Neural progenitor cell (in vitro differentiated cells): Measurements from ENCODE around the gene PROC. TPM values are rescaled to one million over a fixed set of nuclear protein-coding genes. Genes with fewer than 3 reads are reported as not detected.

ENCODE experiments used
- DNase-seq: peaks from one replicate; pipeline ENCODE4 v3.0.0-alpha.2; 2016; ENCODE audit warnings: low spot score
- H2AFZ ChIP-seq: fragments of 200-600 bp; sonication (generic); replicated peaks from 2 replicates; pipeline ENCODE4 v1.6.1; 2016; ENCODE audit warnings: antibody characterized with exemption
- H3F3A ChIP-seq: fragments of 200-600 bp; sonication (generic); 2 replicates; pipeline ENCODE4 v1.6.1; 2016; ENCODE audit warnings: antibody characterized with exemption, low read depth
- H3K27ac ChIP-seq: fragments of 200-600 bp; sonication (generic); 2 replicates; pipeline ENCODE4 v1.5.1; 2016; ENCODE audit warnings: mild to moderate bottlenecking
- H3K27me3 ChIP-seq: fragments of 200-600 bp; sonication (generic); 2 replicates; pipeline ENCODE4 v1.6.1; 2016; ENCODE audit warnings: mild to moderate bottlenecking, moderate library complexity
- H3K36me3 ChIP-seq: fragments of 200-600 bp; sonication (generic); 2 replicates; pipeline ENCODE4 v1.5.1; 2016
- H3K4me1 ChIP-seq: fragments of 200-600 bp; sonication (generic); 2 replicates; pipeline ENCODE4 v1.6.1; 2016; ENCODE audit warnings: mixed run types
- H3K4me2 ChIP-seq: fragments of 200-600 bp; sonication (generic); 2 replicates; pipeline ENCODE4 v1.6.1; 2016
- H3K4me3 ChIP-seq: fragments of 200-600 bp; sonication (generic); 2 replicates; pipeline ENCODE4 v1.5.1; 2016
- H3K79me2 ChIP-seq: fragments of 200-600 bp; sonication (generic); 2 replicates; pipeline ENCODE4 v1.6.1; 2016; ENCODE audit warnings: low read depth
- H3K9ac ChIP-seq: fragments of 200-600 bp; sonication (generic); 2 replicates; pipeline ENCODE4 v1.6.1; 2016
- H3K9me3 ChIP-seq: fragments of 200-600 bp; sonication (generic); 2 replicates; pipeline ENCODE4 v1.5.1; 2016; ENCODE audit warnings: low read depth
- H4K20me1 ChIP-seq: fragments of 200-600 bp; sonication (generic); 2 replicates; pipeline ENCODE4 v1.6.1; 2016; ENCODE audit warnings: low read depth
- H3K27ac Mint-ChIP-seq: 3 replicates; pipeline ENCODE4 v1.8.0; 2021; ENCODE audit warnings: mixed read lengths
- H3K27me3 Mint-ChIP-seq: 2 replicates; pipeline ENCODE4 v1.8.0; 2022; ENCODE audit warnings: low read depth, mild to moderate bottlenecking, inconsistent platforms, moderate library complexity, mixed read lengths; ENCODE audit not compliant: insufficient read depth
- H3K36me3 Mint-ChIP-seq: 3 replicates; pipeline ENCODE4 v1.8.0; 2021; ENCODE audit warnings: mixed read lengths
- H3K4me1 Mint-ChIP-seq: 3 replicates; pipeline ENCODE4 v1.8.0; 2021; ENCODE audit warnings: mixed read lengths
- H3K4me3 Mint-ChIP-seq: 3 replicates; pipeline ENCODE4 v1.8.0; 2021; ENCODE audit warnings: mild to moderate bottlenecking, moderate library complexity, mixed read lengths
- H3K9me3 Mint-ChIP-seq: 3 replicates; pipeline ENCODE4 v1.8.0; 2020; ENCODE audit warnings: mixed read lengths
- CTCF ChIP-seq: fragments of 200-600 bp; sonication (generic); IDR thresholded peaks from 2 replicates; pipeline ENCODE4 v1.5.1; 2017; ENCODE audit warnings: antibody characterized with exemption, mild to moderate bottlenecking
- EZH2 ChIP-seq: fragments of 200-600 bp; sonication (generic); IDR thresholded peaks from 2 replicates; pipeline ENCODE4 v1.6.1; 2017; ENCODE audit warnings: antibody characterized with exemption, mild to moderate bottlenecking, moderate library complexity
- EZH2phosphoT487 ChIP-seq: fragments of 200-600 bp; sonication (generic); IDR thresholded peaks from 2 replicates; pipeline ENCODE4 v1.6.1; 2017; ENCODE audit warnings: antibody characterized with exemption
- total RNA-seq: library from RNA; depleted of rRNA; stranded (reverse); fragments of >200 nt; gene quantifications from 2 replicates; pipeline ENCODE4 v1.2.3, GENCODE V29; 2015; ENCODE audit warnings: low replicate concordance

The PROC gene
- total RNA-seq, 1 donor from 2014 or later = not detected

- no peak for TF ChIP-seq CTCF
- TF ChIP-seq EZH2 = no peak
- no peak for TF ChIP-seq EZH2phosphoT487
- DNase-seq = no peak
- H3K27me3 ChIP-seq = no peaks in the 10 kb centered on the region
- H3K4me1 ChIP-seq = no peaks in the 10 kb centered on the region
- Mint-ChIP-seq H3K4me1 (peaks cover 13% of the 10 kb centered on the region), H3K9me3 (no peaks in the 10 kb centered on the region), H3K27ac (no peak overlapping the region), H3K4me3 (no peak overlapping the region), H3K27me3 (peaks cover 6% of the 10 kb centered on the region), H3K36me3 (no peaks in the 10 kb centered on the region)
- H3K79me2 ChIP-seq = no peaks in the 10 kb centered on the region
- no peak overlapping the region for H2AFZ ChIP-seq
- no peaks in the 10 kb centered on the region for H3K9me3 ChIP-seq
- H3K4me3 ChIP-seq = no peak overlapping the region
- no peak overlapping the region for H3K27ac ChIP-seq
- H3K9ac ChIP-seq = no peak overlapping the region
- no peaks in the 10 kb centered on the region for H4K20me1 ChIP-seq
- peaks cover 7% of the 10 kb centered on the region for H3F3A ChIP-seq
- no peaks in the 10 kb centered on the region for H3K36me3 ChIP-seq
- H3K4me2 ChIP-seq = no peak overlapping the region
Measured at GRCh38 chr2:127403460-127403859, 14.8 kb upstream of the PROC start.

DNA sequence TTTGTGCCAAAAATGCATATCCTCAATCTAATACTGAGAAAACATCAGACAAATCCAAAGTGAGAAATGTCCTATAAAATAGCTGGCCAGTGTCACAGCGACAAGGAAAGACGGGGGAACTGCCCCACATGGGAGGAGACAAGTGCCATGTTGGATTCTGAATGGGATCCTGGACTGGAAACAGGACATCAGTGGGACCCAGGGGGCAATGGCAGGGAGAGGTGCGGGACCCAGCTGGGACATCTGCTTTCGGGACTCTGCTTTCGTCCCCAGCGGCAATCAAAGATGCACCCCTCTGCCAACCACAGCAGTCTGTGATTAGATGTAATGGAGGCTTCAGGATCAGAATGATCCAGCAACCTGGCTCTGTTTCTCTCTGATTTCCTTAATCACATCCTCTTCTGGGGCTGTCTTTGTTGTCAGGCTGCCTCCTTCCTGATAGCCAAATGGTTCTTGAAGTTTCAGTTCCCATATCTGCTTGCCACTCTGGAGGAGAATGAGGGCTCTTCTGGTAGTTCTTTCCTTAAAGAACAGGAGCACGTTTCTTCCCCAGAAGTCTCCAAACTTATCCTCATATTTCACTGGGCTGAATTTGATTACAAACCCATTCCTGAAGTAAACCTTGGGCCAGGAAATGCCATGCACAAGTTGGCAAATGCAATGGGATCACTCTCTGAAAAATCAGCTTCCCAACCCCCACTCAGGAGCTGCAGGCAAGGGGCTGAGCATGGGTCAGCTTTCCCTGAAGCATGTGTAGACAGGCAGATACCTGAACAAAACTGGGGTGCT is 13.6 kb upstream of the PROC start:
- Histone ChIP-seq H3K9me3 (no peaks in the 10 kb centered on the region), H3K27me3 (no peaks in the 10 kb centered on the region), H3K36me3 (no peaks in the 10 kb centered on the region), H3K9ac (no peak overlapping the region), H3K27ac (no peak overlapping the region), H4K20me1 (no peaks in the 10 kb centered on the region), H3F3A (peaks cover 14% of the 10 kb centered on the region), H3K79me2 (no peaks in the 10 kb centered on the region), H3K4me1 (no peaks in the 10 kb centered on the region), H2AFZ (no peak overlapping the region), H3K4me2 (no peak overlapping the region), H3K4me3 (no peak overlapping the region)
- H3K27ac Mint-ChIP-seq = no peak overlapping the region
- TF ChIP-seq EZH2phosphoT487 (no peak), CTCF (no peak), EZH2 (no peak)
- no peak overlapping the region for H3K4me3 Mint-ChIP-seq
- H3K27me3 Mint-ChIP-seq = peaks cover 3% of the 10 kb centered on the region
- DNase-seq = no peak
- no peaks in the 10 kb centered on the region for H3K9me3 Mint-ChIP-seq
- no peaks in the 10 kb centered on the region for H3K36me3 Mint-ChIP-seq
- H3K4me1 Mint-ChIP-seq = peaks cover 15% of the 10 kb centered on the region

DNA sequence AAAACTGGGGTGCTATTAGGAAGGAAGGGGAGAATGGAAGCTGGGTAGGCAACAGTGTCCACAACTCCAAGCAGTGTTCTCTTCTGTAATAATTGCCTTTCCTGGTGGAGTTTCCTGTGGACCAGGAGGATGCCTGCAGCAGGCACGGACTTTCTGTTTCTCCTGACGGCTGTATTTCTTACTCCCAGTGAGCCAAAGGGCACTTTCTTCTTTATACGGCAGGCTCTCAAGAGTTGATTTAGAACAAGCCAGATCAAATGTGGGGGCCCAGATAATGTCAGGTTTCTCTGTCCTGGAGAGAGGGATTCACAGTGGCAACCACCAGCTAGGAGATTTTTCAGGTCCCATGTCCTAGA is 13.0 kb upstream of the PROC start:
- no peak for DNase-seq

More for the DNA sequence above, 13.0 kb upstream of the PROC start:
- Histone ChIP-seq H3K27me3 (no peaks in the 10 kb centered on the region), H3F3A (peaks cover 19% of the 10 kb centered on the region), H3K27ac (no peak overlapping the region), H3K79me2 (no peaks in the 10 kb centered on the region), H3K36me3 (no peaks in the 10 kb centered on the region), H2AFZ (peak overlapping the region; percentile 20), H4K20me1 (no peaks in the 10 kb centered on the region), H3K4me3 (no peak overlapping the region), H3K9ac (no peak overlapping the region), H3K9me3 (no peaks in the 10 kb centered on the region), H3K4me2 (no peak overlapping the region), H3K4me1 (no peaks in the 10 kb centered on the region)
- Mint-ChIP-seq H3K9me3 (no peaks in the 10 kb centered on the region), H3K27me3 (peaks cover 3% of the 10 kb centered on the region), H3K27ac (no peak overlapping the region), H3K4me1 (peaks cover 17% of the 10 kb centered on the region), H3K4me3 (no peak overlapping the region), H3K36me3 (no peaks in the 10 kb centered on the region)
- TF ChIP-seq EZH2phosphoT487 = no peak
- no peak for TF ChIP-seq EZH2
- TF ChIP-seq CTCF = no peak
